ENCODE data around the gene RSPH6A. TPM values are rescaled to one million over a fixed set of nuclear protein-coding genes. Genes with fewer than 3 reads are reported as not detected.

RSPH6A gene
- total and polyA plus RNA-seq, 2 of the 13 experiments (the other 11 are each of a cell fraction or from before 2014, with no cell fraction given), result 0.07 TPM; not detected in 1

GRCh38 chr19:45862564-45863334 lies 47.6 kb upstream of the RSPH6A start, which contains the start of gene SYMPK (continued):
- peak; percentile 76; the same call in 1 of the 2 replicates for TF ChIP-seq ZNF691 (CRISPR knock-in tag; IDR thresholded peaks at IDR 0.05; ENCODE audit: borderline replicate concordance, low read depth)
- TF ChIP-seq ZNF343 (CRISPR knock-in tag; IDR thresholded peaks at IDR 0.05), result no peak
- TF ChIP-seq ZBTB39 (CRISPR knock-in tag; IDR thresholded peaks at IDR 0.05), result peak; percentile 65; the same call in 1 of the 2 replicates
- TF ChIP-seq XBP1 (CRISPR knock-in tag; IDR thresholded peaks at IDR 0.05), result no peak
- no peak for TF ChIP-seq ZSCAN12 (CRISPR knock-in tag; IDR thresholded peaks at IDR 0.05)
- no peak; the same call in 1 of the 2 replicates for TF ChIP-seq ZNF776 (CRISPR knock-in tag; IDR thresholded peaks at IDR 0.05)
- TF ChIP-seq ZMYM4 (CRISPR knock-in tag; IDR thresholded peaks at IDR 0.05), result peak; percentile 67; the same call in 1 of the 2 replicates
- no peak for TF ChIP-seq PRDM15 (CRISPR knock-in tag; IDR thresholded peaks at IDR 0.05)
- TF ChIP-seq TRIM22 (IDR thresholded peaks at IDR 0.05), result no peak
- peak; percentile 96 for TF ChIP-seq ZNF574 (CRISPR knock-in tag; IDR thresholded peaks at IDR 0.05)
- TF ChIP-seq HNRNPUL1 (IDR thresholded peaks at IDR 0.05; ENCODE audit: low read depth, low read length), result no peak
- no peak for TF ChIP-seq ZUFSP (CRISPR knock-in tag; IDR thresholded peaks at IDR 0.05; ENCODE audit: borderline replicate concordance)
- no peak for TF ChIP-seq RFX3 (CRISPR knock-in tag; IDR thresholded peaks at IDR 0.05)
- TF ChIP-seq ZBTB14 (CRISPR knock-in tag; IDR thresholded peaks at IDR 0.05), result no peak

Measured in HepG2 (cell line).